HepG2 (cell line): ENCODE results near the gene BTD. TPM values are rescaled to one million over a fixed set of nuclear protein-coding genes. Genes with fewer than 3 reads are reported as not detected.

Experiments
- AKAP8 ChIP-seq: sonication (generic); formaldehyde crosslinking; IDR thresholded peaks from 2 replicates; pipeline ENCODE4 v1.5.1; 2020; ENCODE audit warnings: mild to moderate bottlenecking, missing genetic modification reagents
- ASH2L ChIP-seq: fragments of 300-600, 200-600 bp; sonication (generic); IDR thresholded peaks from 2 replicates; pipeline ENCODE4 v1.7.0; 2017; ENCODE audit warnings: low read depth, mild to moderate bottlenecking, moderate library complexity, mixed read lengths, low read length; ENCODE audit not compliant: insufficient read length
- HDAC1 ChIP-seq: sonication (generic); formaldehyde crosslinking; IDR thresholded peaks from 2 replicates; pipeline ENCODE4 v1.5.1; 2020; ENCODE audit warnings: mild to moderate bottlenecking, missing genetic modification reagents
- MAFF ChIP-seq: IDR thresholded peaks from 2 replicates; pipeline ENCODE4 v1.6.1; 2011; ENCODE audit warnings: low read depth, low read length, improper control_type of control experiment
- MBD4 ChIP-seq: IDR thresholded peaks from 2 replicates; pipeline ENCODE4 v1.6.1; 2012; ENCODE audit warnings: low read length, inconsistent platforms, borderline replicate concordance
- MTA1 ChIP-seq: sonication (generic); formaldehyde crosslinking; IDR thresholded peaks from 2 replicates; pipeline ENCODE4 v1.4.0; 2020; ENCODE audit warnings: missing genetic modification reagents, mild to moderate bottlenecking, borderline replicate concordance
- NR1H2 ChIP-seq: sonication (generic); formaldehyde crosslinking; IDR thresholded peaks from 2 replicates; pipeline ENCODE4 v1.8.1; 2022; ENCODE audit warnings: low read depth, missing genetic modification reagents, borderline replicate concordance
- SOX13 ChIP-seq, 3 experiments: fragments of 450-650 bp in 1 of 3; sonication (generic) in 1 of 3; formaldehyde crosslinking in 1 of 3; IDR thresholded peaks in 2 of 3; conservative IDR thresholded peaks in 1 of 3; 2 replicates each; pipeline versions ENCODE4 v1.5.0 to v1.6.1; 2016 to 2020; ENCODE audit warnings: antibody characterized with exemption in 1 of 3, mild to moderate bottlenecking in 1 of 3, missing compliant biosample characterization in 1 of 3, missing genetic modification reagents in 1 of 3, moderate library complexity in 1 of 3
- TCF12 ChIP-seq, 2 experiments: fragments of 450-650 bp in 1 of 2; sonication (generic) in 1 of 2; formaldehyde crosslinking in 1 of 2; IDR thresholded peaks; 2 replicates each; pipeline versions ENCODE4 v1.6.1 to v1.8.0; 2017 to 2022; ENCODE audit warnings: antibody characterized with exemption in 1 of 2, mild to moderate bottlenecking in 1 of 2, missing genetic modification reagents in 1 of 2, moderate library complexity in 1 of 2
- XRCC5 ChIP-seq: fragments of 200-400 bp; formaldehyde crosslinking; optimal IDR thresholded peaks from 2 replicates; pipeline ENCODE3; 2017; ENCODE audit warnings: mild to moderate bottlenecking, low read length
- ZNF382 ChIP-seq: sonication (generic); formaldehyde crosslinking; IDR thresholded peaks from 2 replicates; pipeline ENCODE4 v1.5.0; 2020; ENCODE audit warnings: missing genetic modification reagents, mild to moderate bottlenecking, borderline replicate concordance
- ZNF605 ChIP-seq: sonication (generic); formaldehyde crosslinking; IDR thresholded peaks from 2 replicates; pipeline ENCODE4 v1.8.0; 2022; ENCODE audit warnings: mild to moderate bottlenecking, missing genetic modification reagents
- polyA plus RNA-seq, 8 experiments: library from polyadenylated mRNA; depleted of rRNA in 3 of 8; stranded (reverse) in 7 of 8; unstranded in 1 of 8; fragments of >200 nt; fragmentation: Illumina TruSeq in 4 of 8; extraction: Trizol in 4 of 8; gene quantifications; 2 replicates each; pipeline versions ENCODE4 v1.2.1 to v1.2.3, GENCODE V29; 2011 to 2016; ENCODE audit warnings: low read depth in 4 of 8, missing spikeins in 1 of 8, mixed read lengths in 1 of 8; ENCODE audit not compliant: insufficient read depth in 1 of 8
- total RNA-seq, 5 experiments: library from RNA; depleted of rRNA; stranded (reverse); fragments of >200 nt; fragmentation: Illumina TruSeq; extraction: Trizol; gene quantifications; 2 replicates each; pipeline ENCODE4 v1.2.3, GENCODE V29; 2016; ENCODE audit warnings: low read depth in 1 of 5
- TF ChIP-seq, protein P1 (sequence below), 2 experiments: sonication (generic) in 1 of 2; formaldehyde crosslinking in 1 of 2; IDR thresholded peaks; 2 replicates each; pipeline versions ENCODE4 v1.5.1 to v1.6.1; 2011 to 2020; ENCODE audit warnings: borderline replicate concordance in 1 of 2, low read depth in 1 of 2, low read length in 1 of 2, mild to moderate bottlenecking in 1 of 2, missing genetic modification reagents in 1 of 2, moderate library complexity in 1 of 2
- TF ChIP-seq, protein P2 (sequence below): conservative IDR thresholded peaks from 2 replicates; pipeline ENCODE4 v1.6.1; 2018; ENCODE audit warnings: missing genetic modification reagents
- TF ChIP-seq, protein P3 (sequence below): sonication (generic); formaldehyde crosslinking; IDR thresholded peaks from 2 replicates; pipeline ENCODE4 v1.4.0; 2020; ENCODE audit warnings: missing genetic modification reagents, mild to moderate bottlenecking, borderline replicate concordance
- TF ChIP-seq, protein P4 (sequence below): sonication (generic); formaldehyde crosslinking; IDR thresholded peaks from 2 replicates; pipeline ENCODE4 v1.8.1; 2023; ENCODE audit warnings: mild to moderate bottlenecking, inconsistent platforms, moderate library complexity, missing genetic modification reagents, borderline replicate concordance
- TF ChIP-seq, protein P5 (sequence below): sonication (generic); formaldehyde crosslinking; IDR thresholded peaks from 2 replicates; pipeline ENCODE4 v1.5.0; 2020; ENCODE audit warnings: missing genetic modification reagents
- TF ChIP-seq, protein P6 (sequence below): IDR thresholded peaks from 2 replicates; pipeline ENCODE4 v1.6.1; 2016; ENCODE audit warnings: low read depth, control low read depth

BTD gene
- total and polyA plus RNA-seq, 2 of the 13 experiments (the other 11 are each of a cell fraction or from before 2014, with no cell fraction given) = 15.7 to 35.5 TPM

DNA sequence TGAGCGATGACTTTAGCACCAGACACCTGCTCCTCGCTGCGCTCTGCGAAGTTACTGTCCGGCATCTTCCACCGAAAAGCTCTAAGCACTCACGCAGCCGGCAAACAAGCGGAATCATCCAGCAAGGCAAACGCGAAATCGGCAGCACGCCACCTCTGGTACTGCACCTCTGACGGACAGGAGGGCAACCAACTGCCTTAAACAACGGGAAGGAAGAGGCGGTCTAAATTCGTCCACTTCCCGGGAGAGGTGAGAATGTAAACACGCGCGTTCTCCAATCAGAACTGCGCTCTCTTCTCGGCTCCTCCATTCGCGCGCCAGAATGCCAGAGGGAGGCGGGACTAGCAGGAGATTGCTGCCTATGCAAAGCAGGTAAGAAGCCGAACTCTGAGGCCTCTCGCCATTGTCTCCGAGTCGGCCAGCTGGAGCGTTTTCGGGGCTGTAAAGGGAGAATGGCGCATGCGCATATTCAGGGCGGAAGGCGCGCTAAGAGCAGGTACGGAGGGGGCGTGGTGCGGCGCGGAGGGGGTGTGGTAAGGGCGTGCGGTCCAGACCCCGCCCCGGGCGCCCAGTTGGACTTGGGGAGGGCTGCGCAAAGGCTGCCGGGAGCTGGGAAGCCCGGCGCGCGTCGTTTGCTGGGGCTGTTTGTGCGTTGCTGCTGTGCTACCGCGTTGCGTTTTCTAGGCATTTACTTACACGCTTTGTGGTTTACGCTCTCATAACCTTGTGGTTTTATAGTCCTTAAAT lies at the start of gene BTD, which contains the start of gene HACL1 (continued):
- TF ChIP-seq, protein P1, sequence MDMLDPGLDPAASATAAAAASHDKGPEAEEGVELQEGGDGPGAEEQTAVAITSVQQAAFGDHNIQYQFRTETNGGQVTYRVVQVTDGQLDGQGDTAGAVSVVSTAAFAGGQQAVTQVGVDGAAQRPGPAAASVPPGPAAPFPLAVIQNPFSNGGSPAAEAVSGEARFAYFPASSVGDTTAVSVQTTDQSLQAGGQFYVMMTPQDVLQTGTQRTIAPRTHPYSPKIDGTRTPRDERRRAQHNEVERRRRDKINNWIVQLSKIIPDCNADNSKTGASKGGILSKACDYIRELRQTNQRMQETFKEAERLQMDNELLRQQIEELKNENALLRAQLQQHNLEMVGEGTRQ (IDR thresholded peaks at IDR 0.05; ENCODE audit: low read depth, low read length) = no peak
- TF ChIP-seq, protein P1 (CRISPR knock-in tag; IDR thresholded peaks at IDR 0.05; ENCODE audit: borderline replicate concordance) = no peak
- TF ChIP-seq ZNF382 (CRISPR knock-in tag) (no peak), HDAC1 (peak; percentile 87), ASH2L (peak; percentile 84), MBD4 (no peak), MTA1 (no peak), XRCC5 (peak; percentile 58), NR1H2 (CRISPR knock-in tag) (no peak), TCF12 (IDR thresholded peaks at IDR 0.05) (no peak), TCF12 (CRISPR knock-in tag; IDR thresholded peaks at IDR 0.05) (no peak), ZNF605 (no peak; the same call in 1 of the 2 replicates), MAFF (no peak), AKAP8 (no peak), SOX13 (IDR thresholded peaks at IDR 0.05) (no peak), SOX13 (CRISPR knock-in tag; conservative IDR thresholded peaks at IDR 0.05 in 1 of 2, IDR thresholded peaks at IDR 0.05 in 1 of 2) (peak in 1 of 2 experiments; percentile 77; a peak in 2 of 4 replicates)
- TF ChIP-seq, protein P2, sequence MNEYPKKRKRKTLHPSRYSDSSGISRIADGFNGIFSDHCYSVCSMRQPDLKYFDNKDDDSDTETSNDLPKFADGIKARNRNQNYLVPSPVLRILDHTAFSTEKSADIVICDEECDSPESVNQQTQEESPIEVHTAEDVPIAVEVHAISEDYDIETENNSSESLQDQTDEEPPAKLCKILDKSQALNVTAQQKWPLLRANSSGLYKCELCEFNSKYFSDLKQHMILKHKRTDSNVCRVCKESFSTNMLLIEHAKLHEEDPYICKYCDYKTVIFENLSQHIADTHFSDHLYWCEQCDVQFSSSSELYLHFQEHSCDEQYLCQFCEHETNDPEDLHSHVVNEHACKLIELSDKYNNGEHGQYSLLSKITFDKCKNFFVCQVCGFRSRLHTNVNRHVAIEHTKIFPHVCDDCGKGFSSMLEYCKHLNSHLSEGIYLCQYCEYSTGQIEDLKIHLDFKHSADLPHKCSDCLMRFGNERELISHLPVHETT (CRISPR knock-in tag) = 0 out of 2 replicates have a peak, but pooled peaks have one; percentile 10
- TF ChIP-seq, protein P3, sequence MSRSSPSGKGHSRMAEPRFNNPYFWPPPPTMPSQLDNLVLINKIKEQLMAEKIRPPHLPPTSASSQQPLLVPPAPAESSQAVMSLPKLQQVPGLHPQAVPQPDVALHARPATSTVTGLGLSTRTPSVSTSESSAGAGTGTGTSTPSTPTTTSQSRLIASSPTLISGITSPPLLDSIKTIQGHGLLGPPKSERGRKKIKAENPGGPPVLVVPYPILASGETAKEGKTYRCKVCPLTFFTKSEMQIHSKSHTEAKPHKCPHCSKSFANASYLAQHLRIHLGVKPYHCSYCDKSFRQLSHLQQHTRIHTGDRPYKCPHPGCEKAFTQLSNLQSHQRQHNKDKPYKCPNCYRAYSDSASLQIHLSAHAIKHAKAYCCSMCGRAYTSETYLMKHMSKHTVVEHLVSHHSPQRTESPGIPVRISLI (CRISPR knock-in tag) = no peak
- TF ChIP-seq, protein P4, sequence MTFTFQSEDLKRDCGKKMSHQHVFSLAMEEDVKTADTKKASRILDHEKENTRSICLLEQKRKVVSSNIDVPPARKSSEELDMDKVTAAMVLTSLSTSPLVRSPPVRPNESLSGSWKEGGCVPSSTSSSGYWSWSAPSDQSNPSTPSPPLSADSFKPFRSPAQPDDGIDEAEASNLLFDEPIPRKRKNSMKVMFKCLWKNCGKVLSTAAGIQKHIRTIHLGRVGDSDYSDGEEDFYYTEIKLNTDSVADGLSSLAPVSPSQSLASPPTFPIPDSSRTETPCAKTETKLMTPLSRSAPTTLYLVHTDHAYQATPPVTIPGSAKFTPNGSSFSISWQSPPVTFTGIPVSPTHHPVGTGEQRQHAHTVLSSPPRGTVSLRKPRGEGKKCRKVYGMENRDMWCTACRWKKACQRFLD (CRISPR knock-in tag) = 0 out of 2 replicates have a peak, but pooled peaks have one; percentile 88
- TF ChIP-seq, protein P5, sequence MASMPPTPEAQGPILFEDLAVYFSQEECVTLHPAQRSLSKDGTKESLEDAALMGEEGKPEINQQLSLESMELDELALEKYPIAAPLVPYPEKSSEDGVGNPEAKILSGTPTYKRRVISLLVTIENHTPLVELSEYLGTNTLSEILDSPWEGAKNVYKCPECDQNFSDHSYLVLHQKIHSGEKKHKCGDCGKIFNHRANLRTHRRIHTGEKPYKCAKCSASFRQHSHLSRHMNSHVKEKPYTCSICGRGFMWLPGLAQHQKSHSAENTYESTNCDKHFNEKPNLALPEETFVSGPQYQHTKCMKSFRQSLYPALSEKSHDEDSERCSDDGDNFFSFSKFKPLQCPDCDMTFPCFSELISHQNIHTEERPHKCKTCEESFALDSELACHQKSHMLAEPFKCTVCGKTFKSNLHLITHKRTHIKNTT (CRISPR knock-in tag) = no peak
- TF ChIP-seq, protein P6, sequence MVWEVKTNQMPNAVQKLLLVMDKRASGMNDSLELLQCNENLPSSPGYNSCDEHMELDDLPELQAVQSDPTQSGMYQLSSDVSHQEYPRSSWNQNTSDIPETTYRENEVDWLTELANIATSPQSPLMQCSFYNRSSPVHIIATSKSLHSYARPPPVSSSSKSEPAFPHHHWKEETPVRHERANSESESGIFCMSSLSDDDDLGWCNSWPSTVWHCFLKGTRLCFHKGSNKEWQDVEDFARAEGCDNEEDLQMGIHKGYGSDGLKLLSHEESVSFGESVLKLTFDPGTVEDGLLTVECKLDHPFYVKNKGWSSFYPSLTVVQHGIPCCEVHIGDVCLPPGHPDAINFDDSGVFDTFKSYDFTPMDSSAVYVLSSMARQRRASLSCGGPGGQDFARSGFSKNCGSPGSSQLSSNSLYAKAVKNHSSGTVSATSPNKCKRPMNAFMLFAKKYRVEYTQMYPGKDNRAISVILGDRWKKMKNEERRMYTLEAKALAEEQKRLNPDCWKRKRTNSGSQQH (CRISPR knock-in tag) = no peak
